ENCODE measurements around the gene WNT7B.

DNA sequence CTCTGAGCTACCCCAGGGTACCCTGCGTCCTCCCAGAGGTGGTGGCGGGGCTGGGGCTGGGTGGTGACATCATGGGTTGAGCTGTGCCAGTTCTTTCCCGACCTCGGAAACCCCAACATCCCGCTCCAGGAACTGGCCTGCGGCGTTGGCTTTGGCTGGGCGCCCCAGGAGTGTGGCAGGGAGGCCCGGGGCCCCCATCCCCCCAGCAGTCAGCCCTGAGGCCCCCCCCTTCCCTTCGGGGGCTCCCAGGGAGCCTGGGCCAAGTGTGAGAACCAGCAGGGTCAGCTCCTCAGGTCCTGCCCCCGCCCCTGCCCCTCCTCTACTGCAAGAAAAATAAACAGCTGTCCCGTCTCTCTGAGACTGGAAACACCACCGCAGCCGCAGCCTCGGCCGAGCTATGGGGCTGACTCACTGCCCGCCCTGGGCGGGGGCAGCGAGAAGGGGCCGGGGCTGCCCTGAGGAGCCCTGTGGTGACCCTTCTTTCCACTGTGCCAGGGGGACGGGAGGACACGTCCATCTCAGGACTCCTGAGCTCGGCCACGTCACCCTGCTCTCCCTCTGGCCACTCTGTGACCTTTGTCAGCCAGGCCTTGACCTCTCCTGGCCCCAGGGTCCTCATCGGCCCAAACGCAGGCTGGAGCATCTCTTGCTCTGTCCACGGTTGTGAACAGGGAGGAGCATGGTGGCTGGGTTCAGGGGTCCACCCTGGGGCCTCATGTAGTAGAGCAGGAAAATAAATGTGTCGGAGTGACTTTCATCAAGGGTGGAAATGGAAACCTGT lies 73.4 kb downstream of the WNT7B start:
- no peak for TF ChIP-seq POLR2A (IDR thresholded peaks at IDR 0.05)
- TF ChIP-seq, protein P1, sequence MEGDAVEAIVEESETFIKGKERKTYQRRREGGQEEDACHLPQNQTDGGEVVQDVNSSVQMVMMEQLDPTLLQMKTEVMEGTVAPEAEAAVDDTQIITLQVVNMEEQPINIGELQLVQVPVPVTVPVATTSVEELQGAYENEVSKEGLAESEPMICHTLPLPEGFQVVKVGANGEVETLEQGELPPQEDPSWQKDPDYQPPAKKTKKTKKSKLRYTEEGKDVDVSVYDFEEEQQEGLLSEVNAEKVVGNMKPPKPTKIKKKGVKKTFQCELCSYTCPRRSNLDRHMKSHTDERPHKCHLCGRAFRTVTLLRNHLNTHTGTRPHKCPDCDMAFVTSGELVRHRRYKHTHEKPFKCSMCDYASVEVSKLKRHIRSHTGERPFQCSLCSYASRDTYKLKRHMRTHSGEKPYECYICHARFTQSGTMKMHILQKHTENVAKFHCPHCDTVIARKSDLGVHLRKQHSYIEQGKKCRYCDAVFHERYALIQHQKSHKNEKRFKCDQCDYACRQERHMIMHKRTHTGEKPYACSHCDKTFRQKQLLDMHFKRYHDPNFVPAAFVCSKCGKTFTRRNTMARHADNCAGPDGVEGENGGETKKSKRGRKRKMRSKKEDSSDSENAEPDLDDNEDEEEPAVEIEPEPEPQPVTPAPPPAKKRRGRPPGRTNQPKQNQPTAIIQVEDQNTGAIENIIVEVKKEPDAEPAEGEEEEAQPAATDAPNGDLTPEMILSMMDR (IDR thresholded peaks at IDR 0.05) = no peak
